ENCODE data around the gene GBX1. TPM values are rescaled to one million over a fixed set of nuclear protein-coding genes. Genes with fewer than 3 reads are reported as not detected.

The GBX1 gene
- total RNA-seq, 4 donors from 2014 or later: not detected

DNA sequence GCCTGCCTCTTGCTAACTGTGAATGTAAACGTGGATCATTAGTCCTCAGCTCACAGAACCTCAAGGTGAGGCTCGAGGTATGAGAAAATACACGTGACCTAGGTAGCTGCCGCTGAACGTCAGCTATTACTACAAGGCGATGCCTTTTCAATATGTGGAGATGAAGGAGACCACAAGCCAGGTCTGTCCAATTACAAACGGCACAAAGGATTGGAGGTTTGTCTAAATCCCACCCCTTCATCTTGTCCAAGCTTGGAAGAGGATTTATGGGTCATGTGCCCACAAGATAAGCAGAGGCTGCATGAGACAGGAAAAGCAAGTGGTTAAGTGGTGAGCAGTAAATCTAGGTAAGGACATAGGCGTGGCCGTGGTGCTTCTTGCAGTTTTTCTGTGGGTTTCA lies 39.4 kb upstream of the GBX1 start:
- Histone ChIP-seq H3K9me3 (no peaks in the 10 kb centered on the region), H3K4me1 (no peaks in the 10 kb centered on the region), H3K4me3 (no peak overlapping the region), H3K27me3 (peaks cover 12% of the 10 kb centered on the region), H3K36me3 (no peaks in the 10 kb centered on the region), H3K27ac (no peak overlapping the region)
- no peak for DNase-seq (ENCODE audit: low spot score in 2 of 2)
- 51% methylated on average over 9 of the region's 9 CpGs for WGBS
- TF ChIP-seq EP300 (IDR thresholded peaks at IDR 0.05): no peak
- TF ChIP-seq POLR2A (IDR thresholded peaks at IDR 0.05): no peak
- no peak for TF ChIP-seq POLR2AphosphoS5 (IDR thresholded peaks at IDR 0.05)
- no peak for TF ChIP-seq CTCF (IDR thresholded peaks at IDR 0.05)

DNA sequence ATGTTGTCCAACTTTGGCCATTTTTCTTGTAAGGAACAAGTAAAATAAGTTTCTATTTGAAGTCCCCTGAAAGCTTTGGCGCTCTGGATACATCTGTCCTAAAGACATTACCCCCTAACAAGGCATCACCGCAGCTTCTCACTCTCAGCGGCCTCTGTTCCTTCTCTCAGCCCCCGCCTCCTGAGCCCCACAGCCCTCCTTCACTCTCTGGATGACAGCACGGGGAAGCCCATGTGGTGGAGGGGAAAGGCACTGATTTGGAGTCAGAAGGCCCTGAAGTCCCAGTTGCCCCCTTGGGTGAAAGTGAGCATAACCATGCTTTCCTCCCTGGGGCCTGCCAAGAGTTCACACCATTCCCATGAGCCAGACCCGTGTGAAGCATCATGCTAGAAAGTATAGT lies 38.2 kb upstream of the GBX1 start:
- H3K36me3 ChIP-seq: no peaks in the 10 kb centered on the region
- DNase-seq (ENCODE audit: low spot score in 2 of 2): no peak
- H3K4me3 ChIP-seq: no peak overlapping the region
- H3K27me3 ChIP-seq: peaks cover 12% of the 10 kb centered on the region
- no peak overlapping the region for H3K27ac ChIP-seq
- no peaks in the 10 kb centered on the region for H3K4me1 ChIP-seq
- TF ChIP-seq POLR2AphosphoS5 (IDR thresholded peaks at IDR 0.05) (no peak), EP300 (IDR thresholded peaks at IDR 0.05) (no peak), CTCF (IDR thresholded peaks at IDR 0.05) (no peak), POLR2A (IDR thresholded peaks at IDR 0.05) (no peak)
- 47% methylated on average over 6 of the region's 6 CpGs for WGBS
- no peaks in the 10 kb centered on the region for H3K9me3 ChIP-seq

DNA sequence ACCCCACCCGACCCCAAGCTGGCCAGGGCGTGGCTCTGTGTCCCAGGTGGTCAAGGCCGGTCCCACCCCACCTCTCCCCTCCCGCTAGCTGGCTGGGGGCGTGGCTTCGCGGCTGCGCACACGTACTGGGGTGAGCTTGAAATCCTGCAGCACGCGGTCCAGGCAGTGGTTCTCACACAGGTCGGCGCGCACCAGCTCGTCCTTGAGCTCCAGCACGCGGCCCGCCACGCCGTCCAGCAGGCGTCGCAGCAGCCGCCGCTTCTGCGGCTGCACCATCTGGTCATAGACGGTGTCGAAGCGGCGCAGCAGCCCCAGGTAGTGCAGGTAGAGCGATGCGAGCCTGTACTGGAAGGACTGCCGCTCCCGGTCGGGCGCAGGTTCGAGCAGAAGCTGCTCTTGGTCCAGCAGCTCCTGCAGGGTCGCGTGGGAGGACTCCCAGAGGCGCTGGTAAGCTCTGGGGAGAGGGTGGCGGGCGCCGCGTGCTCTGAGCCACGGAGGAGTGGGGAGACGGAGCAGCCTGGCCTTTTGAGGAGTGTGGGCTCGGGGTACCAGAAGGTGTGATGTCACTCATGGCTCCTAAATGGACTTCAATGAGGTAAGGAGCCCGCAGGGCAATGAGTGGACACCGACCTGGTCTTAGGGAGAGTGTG lies 37.0 kb upstream of the GBX1 start:
- peaks cover 12% of the 10 kb centered on the region for H3K27me3 ChIP-seq
- no peaks in the 10 kb centered on the region for H3K36me3 ChIP-seq
- no peak overlapping the region for H3K27ac ChIP-seq
- no peak for TF ChIP-seq POLR2A (IDR thresholded peaks at IDR 0.05)
- no peak for TF ChIP-seq EP300 (IDR thresholded peaks at IDR 0.05)
- 65% methylated on average over 27 of the region's 48 CpGs for WGBS
- no peak overlapping the region for H3K4me3 ChIP-seq
- H3K9me3 ChIP-seq: no peaks in the 10 kb centered on the region
- H3K4me1 ChIP-seq: peaks cover 1% of the 10 kb centered on the region
- DNase-seq (ENCODE audit: low spot score in 2 of 2): peak in 1 of 2 donors; percentile 71

- DNase-seq (ENCODE audit: low spot score in 2 of 2): no peak
- peaks cover 7% of the 10 kb centered on the region for H3K4me1 ChIP-seq
- no peak overlapping the region for H3K27ac ChIP-seq
- no peaks in the 10 kb centered on the region for H3K36me3 ChIP-seq
- WGBS: 95% methylated on average over 9 of the region's 9 CpGs
- no peaks in the 10 kb centered on the region for H3K9me3 ChIP-seq
- peaks cover 12% of the 10 kb centered on the region for H3K27me3 ChIP-seq
- TF ChIP-seq POLR2AphosphoS5 (IDR thresholded peaks at IDR 0.05): no peak
- TF ChIP-seq EP300 (IDR thresholded peaks at IDR 0.05): no peak
- TF ChIP-seq CTCF (IDR thresholded peaks at IDR 0.05): no peak
- no peak for TF ChIP-seq POLR2A (IDR thresholded peaks at IDR 0.05)
- no peak overlapping the region for H3K4me3 ChIP-seq
Observed at GRCh38 chr7:151202836-151203235, 35.3 kb upstream of the GBX1 start.

DNA sequence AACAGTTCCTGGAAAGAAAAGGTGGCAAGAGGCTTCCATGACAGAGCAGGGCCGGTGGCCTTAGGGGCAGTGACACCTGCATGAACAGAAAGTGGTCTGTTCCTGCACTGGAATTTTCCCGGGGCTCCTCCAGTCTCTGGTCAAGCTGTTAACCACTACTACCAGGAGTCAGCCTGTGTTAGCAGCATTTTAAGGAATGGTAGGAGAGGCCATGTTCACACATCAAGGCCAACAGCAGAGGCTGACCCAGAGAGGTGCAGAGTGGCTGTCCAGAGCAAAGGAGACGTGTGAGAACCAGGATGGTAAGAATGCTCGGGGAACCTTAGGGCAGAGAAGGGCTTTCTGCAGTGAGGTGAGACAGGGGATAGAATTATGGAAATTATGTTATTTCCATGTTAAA lies 34.3 kb upstream of the GBX1 start:
- 91% methylated on average over 4 of the region's 4 CpGs for WGBS
- H3K36me3 ChIP-seq: no peaks in the 10 kb centered on the region
- no peak for DNase-seq (ENCODE audit: low spot score in 2 of 2)
- no peak for TF ChIP-seq CTCF (IDR thresholded peaks at IDR 0.05)
- TF ChIP-seq EP300 (IDR thresholded peaks at IDR 0.05): no peak
- TF ChIP-seq POLR2A (IDR thresholded peaks at IDR 0.05): no peak
- no peak for TF ChIP-seq POLR2AphosphoS5 (IDR thresholded peaks at IDR 0.05)
- peaks cover 7% of the 10 kb centered on the region for H3K4me1 ChIP-seq
- H3K27ac ChIP-seq: no peak overlapping the region
- H3K4me3 ChIP-seq: no peak overlapping the region
- H3K9me3 ChIP-seq: no peaks in the 10 kb centered on the region
- peaks cover 12% of the 10 kb centered on the region for H3K27me3 ChIP-seq

DNA sequence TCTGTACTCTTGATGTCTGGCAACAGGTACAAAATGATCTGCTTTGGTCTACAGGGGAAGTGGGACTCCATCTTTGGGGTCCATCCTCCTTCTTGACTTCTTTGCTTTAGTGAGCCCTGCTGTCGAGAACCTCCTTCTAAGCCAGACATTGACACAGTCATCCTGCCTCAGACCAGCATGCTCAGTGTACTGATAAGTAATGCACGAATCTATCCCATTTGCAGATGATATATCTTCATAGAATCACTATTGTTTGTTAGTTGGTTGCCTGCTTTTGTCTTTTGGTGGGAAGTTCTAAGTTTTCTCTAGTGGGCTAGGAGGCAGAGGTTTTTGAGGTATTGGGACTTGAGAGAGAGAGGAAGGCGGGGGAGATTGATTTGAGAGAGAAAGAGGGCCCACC lies 33.9 kb upstream of the GBX1 start:
- Histone ChIP-seq H3K4me3 (no peak overlapping the region), H3K9me3 (no peaks in the 10 kb centered on the region), H3K27ac (no peak overlapping the region), H3K27me3 (peaks cover 15% of the 10 kb centered on the region), H3K36me3 (no peaks in the 10 kb centered on the region), H3K4me1 (peaks cover 7% of the 10 kb centered on the region)
- TF ChIP-seq POLR2A (IDR thresholded peaks at IDR 0.05) (no peak), EP300 (IDR thresholded peaks at IDR 0.05) (no peak), CTCF (IDR thresholded peaks at IDR 0.05) (no peak), POLR2AphosphoS5 (IDR thresholded peaks at IDR 0.05) (no peak)
- whole genome bisulfite sequencing: 95% methylated on average over 3 of the region's 3 CpGs
- no peak for DNase-seq (ENCODE audit: low spot score in 2 of 2)

All from suprapubic skin (tissue), 4 donors.